GM21528 (cell line): ENCODE data around the gene PCDHA2.
"Not testable (repeated sequence)": the region's sequence is repeated elsewhere in the genome, so short reads cannot be mapped to it uniquely, and the experiment has no call there.

ENCODE experiments used
- ATAC-seq: cut with Tn5 transposase; IDR thresholded peaks from one replicate; pipeline ENCODE4 v1.9.1; 2021; ENCODE audit warnings: mild to moderate bottlenecking, moderate library complexity; ENCODE audit not compliant: unreplicated experiment, low FRiP score

PCDHA2 gene

DNA sequence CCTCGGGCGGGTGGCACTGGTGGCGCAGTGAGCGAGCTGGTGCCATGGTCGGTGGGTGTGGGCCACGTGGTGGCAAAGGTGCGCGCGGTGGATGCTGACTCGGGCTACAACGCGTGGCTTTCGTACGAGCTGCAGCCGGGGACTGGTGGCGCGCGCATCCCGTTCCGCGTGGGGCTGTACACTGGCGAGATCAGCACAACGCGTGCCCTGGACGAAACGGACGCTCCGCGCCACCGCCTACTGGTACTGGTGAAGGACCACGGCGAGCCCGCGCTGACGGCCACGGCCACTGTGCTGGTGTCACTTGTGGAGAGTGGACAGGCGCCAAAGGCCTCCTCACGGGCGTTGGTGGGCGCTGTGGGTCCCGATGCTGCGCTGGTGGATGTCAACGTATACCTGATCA, 14.2 kb downstream of the PCDHA2 start:
- no peak for ATAC-seq

DNA sequence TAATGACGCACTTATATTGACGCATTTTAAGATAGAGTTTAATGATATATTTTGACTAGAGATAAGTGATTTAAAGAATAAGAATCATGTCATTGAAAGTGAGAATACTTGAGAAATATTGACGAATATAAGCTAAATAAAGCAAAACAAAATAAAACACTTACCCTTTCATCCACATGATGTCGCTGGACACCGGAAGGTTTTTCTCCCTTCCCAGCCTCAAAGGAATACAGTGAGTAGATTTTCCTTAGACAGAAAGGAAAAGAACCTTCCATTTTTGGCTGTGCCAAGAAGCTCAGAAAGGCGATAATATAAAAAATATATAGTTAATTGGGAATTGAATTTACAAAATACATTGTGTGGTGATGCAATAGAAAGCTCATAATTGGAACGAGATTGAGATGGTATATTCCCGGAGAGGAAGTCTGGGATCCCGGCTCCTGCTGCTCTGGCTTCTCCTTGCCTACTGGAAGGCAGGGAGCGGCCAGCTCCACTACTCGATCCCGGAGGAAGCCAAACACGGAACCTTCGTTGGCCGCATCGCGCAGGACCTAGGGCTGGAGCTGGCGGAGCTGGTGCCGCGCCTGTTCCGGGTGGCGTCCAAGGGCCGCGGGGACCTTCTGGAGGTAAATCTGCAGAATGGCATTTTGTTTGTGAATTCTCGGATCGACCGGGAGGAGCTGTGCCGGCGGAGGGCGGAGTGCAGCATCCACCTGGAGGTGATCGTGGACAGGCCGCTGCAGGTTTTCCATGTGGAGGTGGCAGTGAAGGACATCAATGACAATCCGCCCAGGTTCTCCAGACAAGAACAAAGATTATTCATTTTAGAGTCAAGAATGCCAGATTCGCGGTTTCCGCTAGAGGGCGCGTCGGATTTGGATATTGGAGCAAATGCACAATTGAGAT, 27.0 kb downstream of the PCDHA2 start, which contains the start of gene PCDHA5:
Gene PCDHA5 (plus strand): TSS at position 239 of the 906 bp plus-strand sequence.
- no peak for ATAC-seq

DNA sequence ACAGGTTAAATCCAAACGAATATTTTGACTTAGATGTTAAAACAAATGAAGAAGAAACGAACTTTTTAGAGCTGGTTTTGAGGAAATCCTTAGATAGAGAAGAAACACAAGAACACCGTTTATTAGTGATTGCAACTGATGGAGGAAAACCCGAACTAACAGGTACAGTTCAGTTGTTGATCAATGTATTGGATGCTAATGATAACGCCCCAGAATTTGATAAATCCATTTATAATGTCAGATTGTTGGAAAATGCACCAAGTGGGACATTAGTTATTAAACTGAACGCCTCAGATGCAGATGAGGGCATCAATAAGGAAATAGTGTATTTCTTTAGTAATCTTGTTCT, 27.6 kb downstream of the PCDHA2 start:
- no peak for ATAC-seq

DNA sequence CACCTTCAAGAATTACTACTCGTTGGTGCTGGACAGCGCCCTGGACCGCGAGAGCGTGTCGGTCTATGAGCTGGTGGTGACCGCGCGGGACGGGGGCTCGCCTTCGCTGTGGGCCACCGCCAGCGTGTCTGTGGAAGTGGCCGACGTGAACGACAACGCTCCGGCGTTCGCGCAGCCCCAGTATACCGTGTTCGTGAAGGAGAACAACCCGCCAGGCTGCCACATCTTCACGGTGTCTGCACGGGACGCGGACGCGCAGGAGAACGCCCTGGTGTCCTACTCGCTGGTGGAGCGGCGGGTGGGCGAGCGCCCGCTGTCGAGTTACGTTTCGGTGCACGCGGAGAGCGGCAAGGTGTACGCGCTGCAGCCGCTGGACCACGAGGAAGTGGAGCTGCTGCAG, 28.3 kb downstream of the PCDHA2 start:
- ATAC-seq = not testable (repeated sequence)

- ATAC-seq = no peak
These were observed 28.8 kb downstream of the PCDHA2 start for GRCh38 chr5:140823475-140823874.

DNA sequence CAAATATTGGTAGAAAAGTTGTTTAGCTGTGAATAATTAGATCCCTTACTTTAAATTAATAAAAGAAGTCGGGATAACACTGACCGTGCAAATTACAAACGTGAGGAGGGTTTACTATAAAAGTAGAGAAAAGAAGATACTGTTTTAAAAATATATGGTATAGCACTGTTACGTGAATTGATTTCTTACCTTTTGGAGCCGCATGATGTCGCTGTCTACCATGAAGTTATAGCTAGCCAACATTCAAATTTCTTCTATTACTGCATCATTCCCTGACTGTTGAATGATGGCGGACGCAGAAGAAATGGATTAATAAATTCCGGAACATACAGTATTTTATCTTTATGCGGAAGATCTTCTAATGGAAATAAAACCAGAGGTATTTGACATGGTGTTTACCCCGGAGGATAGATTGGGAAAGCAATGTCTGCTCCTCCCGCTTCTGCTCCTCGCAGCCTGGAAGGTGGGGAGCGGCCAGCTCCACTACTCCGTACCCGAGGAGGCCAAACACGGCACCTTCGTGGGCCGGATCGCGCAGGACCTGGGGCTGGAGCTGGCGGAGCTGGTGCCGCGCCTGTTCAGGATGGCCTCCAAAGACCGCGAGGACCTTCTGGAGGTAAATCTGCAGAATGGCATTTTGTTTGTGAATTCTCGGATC, 33.2 kb downstream of the PCDHA2 start, which contains the start of gene PCDHA6:
Gene PCDHA6 (plus strand): TSS at position 257 of the 658 bp plus-strand sequence. CDS start 132 bp downstream, at position 389.
- no peak for ATAC-seq

DNA sequence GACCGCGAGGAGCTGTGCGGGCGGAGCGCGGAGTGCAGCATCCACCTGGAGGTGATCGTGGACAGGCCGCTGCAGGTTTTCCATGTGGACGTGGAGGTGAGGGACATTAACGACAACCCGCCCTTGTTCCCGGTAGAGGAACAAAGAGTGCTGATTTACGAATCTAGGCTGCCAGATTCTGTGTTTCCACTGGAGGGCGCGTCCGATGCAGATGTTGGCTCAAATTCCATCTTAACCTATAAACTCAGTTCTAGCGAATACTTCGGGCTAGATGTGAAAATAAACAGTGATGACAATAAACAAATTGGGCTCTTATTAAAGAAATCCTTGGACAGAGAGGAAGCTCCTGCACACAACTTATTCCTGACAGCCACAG, 33.7 kb downstream of the PCDHA2 start:
- ATAC-seq = no peak

DNA sequence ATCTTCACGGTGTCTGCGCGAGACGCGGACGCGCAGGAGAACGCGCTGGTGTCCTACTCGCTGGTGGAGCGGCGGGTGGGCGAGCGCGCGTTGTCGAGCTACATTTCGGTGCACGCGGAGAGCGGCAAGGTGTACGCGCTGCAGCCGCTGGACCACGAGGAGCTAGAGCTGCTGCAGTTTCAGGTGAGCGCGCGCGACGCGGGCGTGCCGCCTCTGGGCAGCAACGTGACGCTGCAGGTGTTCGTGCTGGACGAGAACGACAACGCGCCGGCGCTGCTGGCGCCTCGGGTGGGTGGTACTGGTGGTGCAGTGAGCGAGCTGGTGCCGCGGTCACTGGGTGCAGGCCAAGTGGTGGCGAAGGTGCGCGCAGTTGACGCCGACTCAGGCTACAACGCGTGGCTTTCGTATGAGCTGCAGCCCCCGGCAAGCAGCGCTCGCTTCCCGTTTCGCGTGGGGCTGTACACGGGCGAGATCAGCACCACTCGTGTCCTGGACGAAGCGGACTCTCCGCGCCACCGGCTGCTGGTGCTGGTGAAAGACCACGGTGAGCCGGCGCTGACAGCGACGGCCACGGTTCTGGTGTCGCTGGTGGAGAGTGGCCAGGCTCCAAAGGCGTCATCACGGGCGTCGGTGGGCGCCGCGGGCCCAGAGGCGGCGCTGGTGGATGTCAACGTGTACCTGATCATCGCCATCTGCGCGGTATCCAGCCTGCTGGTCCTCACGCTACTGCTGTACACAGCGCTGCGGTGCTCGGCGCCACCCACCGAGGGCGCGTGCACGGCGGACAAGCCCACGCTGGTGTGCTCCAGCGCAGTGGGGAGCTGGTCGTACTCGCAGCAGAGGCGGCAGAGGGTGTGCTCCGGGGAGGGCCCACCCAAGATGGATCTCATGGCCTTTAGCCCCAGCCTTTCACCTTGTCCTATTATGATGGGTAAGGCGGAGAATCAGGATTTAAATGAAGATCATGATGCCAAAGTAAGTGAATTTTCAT, 35.2 kb downstream of the PCDHA2 start:
- ATAC-seq = not testable (repeated sequence)

DNA sequence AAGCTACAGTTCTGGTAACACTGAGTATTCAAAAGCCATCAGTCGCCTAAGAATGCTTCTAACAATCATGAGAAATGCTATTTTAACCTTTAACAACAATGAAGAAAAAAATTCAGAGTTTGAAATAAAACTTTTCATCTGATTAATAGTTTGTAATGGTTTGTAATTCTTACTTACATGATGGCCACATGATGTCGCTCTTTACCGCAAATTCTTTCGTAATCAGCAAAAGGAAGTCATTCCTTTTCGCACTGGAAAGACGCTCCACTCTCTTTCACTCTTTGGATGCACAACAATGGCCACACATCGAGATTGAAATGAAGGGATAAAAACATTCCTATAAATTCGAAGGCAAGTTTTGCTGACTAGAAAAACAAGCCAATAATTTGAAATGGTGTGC, 39.3 kb downstream of the PCDHA2 start, which contains the start of gene PCDHA7:
Gene PCDHA7 (plus strand): TSS at position 277 of the 400 bp plus-strand sequence. CDS start 115 bp downstream, at position 392.
- ATAC-seq = no peak

- not testable (repeated sequence) for ATAC-seq
These were observed 39.9 kb downstream of the PCDHA2 start for GRCh38 chr5:140834439-140835008.

DNA sequence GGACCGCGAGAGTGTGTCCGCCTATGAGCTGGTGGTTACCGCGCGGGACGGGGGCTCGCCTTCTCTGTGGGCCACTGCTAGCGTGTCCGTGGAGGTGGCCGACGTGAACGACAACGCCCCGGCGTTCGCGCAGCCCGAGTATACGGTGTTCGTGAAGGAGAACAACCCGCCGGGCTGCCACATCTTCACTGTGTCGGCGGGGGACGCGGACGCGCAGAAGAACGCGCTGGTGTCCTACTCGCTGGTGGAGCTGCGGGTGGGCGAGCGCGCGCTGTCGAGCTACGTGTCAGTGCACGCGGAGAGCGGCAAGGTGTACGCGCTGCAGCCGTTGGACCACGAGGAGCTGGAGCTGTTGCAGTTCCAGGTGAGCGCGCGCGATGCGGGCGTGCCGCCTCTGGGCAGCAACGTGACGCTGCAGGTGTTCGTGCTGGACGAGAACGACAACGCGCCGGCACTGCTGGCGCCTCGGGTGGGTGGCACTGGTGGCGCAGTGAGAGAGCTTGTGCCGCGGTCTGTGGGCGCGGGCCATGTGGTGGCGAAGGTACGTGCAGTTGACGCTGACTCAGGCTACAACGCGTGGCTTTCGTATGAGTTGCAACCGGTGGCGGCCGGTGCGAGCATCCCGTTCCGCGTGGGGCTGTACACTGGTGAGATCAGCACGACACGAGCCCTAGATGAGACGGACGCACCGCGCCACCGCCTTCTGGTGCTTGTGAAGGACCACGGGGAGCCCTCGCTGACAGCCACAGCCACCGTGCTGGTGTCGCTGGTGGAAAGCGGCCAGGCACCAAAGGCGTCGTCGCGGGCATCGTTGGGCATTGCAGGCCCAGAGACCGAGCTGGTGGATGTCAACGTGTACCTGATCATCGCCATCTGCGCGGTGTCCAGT, 41.2 kb downstream of the PCDHA2 start:
- ATAC-seq = no peak

DNA sequence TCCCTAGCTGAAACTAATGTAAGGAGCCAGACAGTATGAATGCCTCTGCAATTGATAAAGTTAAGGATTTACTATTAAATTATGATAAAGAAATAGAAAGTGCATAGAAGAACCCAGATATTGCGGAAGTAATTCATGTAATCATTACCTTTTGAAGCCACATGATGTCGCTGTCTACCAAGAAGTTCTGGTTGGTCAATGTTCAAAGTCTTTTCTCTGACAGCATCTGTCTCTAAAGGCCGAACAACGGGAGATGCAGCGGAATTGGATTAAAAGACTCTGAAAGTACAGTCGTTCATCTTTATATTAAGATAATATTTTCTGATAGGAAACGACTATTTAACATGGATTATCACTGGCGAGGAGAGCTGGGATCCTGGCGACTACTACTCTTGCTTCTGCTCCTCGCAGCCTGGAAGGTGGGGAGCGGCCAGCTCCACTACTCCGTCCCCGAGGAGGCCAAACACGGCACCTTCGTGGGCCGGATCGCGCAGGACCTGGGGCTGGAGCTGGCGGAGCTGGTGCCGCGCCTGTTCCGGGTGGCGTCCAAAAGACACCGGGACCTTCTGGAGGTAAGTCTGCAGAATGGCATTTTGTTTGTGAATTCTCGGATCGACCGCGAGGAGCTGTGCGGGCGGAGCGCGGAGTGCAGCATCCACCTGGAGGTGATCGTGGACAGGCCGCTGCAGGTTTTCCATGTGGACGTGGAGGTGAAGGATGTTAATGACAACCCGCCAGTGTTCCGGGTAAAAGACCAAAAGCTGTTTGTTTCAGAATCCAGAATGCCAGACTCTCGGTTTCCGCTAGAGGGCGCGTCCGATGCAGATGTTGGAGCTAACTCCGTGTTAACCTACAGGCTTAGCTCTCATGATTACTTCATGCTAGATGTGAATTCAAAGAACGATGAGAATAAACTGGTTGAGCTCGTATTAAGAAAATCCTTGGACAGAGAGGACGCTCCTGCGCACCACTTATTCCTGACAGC, 46.6 kb downstream of the PCDHA2 start, which contains the start of gene PCDHA8:
Gene PCDHA8 (plus strand): TSS at position 210 of the 985 bp plus-strand sequence. CDS start 135 bp downstream, at position 345.
- no peak for ATAC-seq

- ATAC-seq = no peak
These were observed 48.4 kb downstream of the PCDHA2 start for GRCh38 chr5:140842798-140843733.
